BE2C (cell line): ENCODE measurements around the gene DUSP11.

ENCODE experiments used
- DNase-seq: peaks from one replicate; pipeline ENCODE4 v3.0.0-alpha.2; 2020
- H3K27me3 ChIP-seq: fragments of 250-450 bp; sonication (Bioruptor Pico); 2 replicates; pipeline ENCODE4 v1.5.1; 2020; ENCODE audit warnings: mild to moderate bottlenecking
- H3K36me3 ChIP-seq: fragments of 250-450 bp; sonication (Bioruptor Pico); 2 replicates; pipeline ENCODE4 v1.5.1; 2020; ENCODE audit warnings: mild to moderate bottlenecking
- H3K4me1 ChIP-seq: fragments of 250-450 bp; sonication (Bioruptor Pico); 2 replicates; pipeline ENCODE4 v1.5.1; 2020
- H3K4me3 ChIP-seq: 2 replicates; pipeline ENCODE4 v1.5.1; 2011; ENCODE audit warnings: low read depth, low read length
- H3K9me3 ChIP-seq: fragments of 250-450 bp; sonication (Bioruptor Pico); 2 replicates; pipeline ENCODE4 v1.5.1; 2020
- CTCF ChIP-seq: IDR thresholded peaks from 2 replicates; pipeline ENCODE4 v1.5.1; 2012; ENCODE audit warnings: mild to moderate bottlenecking, low read depth, low read length

DUSP11 gene

GRCh38 chr2:73746015-73746876 is 33.7 kb downstream of the DUSP11 start:
- no peak for DNase-seq
- TF ChIP-seq CTCF: no peak
- H3K27me3 ChIP-seq: no peaks in the 10 kb centered on the region
- H3K36me3 ChIP-seq: no peaks in the 10 kb centered on the region
- no peaks in the 10 kb centered on the region for H3K9me3 ChIP-seq
- H3K4me3 ChIP-seq: no peak overlapping the region
- no peaks in the 10 kb centered on the region for H3K4me1 ChIP-seq

DNA sequence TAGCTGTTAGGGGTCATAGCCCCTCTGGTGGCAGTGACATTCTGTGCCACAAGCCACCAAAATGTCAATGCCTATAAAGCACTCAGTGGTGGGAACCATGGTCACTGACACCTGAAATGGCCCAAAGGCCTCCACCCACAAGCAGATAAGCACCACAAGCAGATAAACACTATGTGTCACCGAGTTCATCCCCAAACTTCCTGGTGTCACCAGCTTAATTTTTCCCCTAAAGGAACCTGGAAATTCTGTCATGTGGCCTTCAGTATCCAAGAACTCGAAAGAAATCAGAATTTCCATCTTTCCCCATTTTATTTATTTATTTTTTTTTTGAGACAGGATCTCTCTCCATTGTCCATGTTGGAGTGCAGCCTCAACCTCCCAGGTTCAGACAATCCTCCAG is 39.1 kb downstream of the DUSP11 start:
- Histone ChIP-seq H3K36me3 (no peaks in the 10 kb centered on the region), H3K4me1 (no peaks in the 10 kb centered on the region), H3K4me3 (no peak overlapping the region), H3K27me3 (no peaks in the 10 kb centered on the region), H3K9me3 (no peaks in the 10 kb centered on the region)
- DNase-seq: no peak
- TF ChIP-seq CTCF: no peak

- H3K36me3 ChIP-seq: no peaks in the 10 kb centered on the region
- H3K27me3 ChIP-seq: no peaks in the 10 kb centered on the region
- no peak overlapping the region for H3K4me3 ChIP-seq
- no peak for DNase-seq
- no peak for TF ChIP-seq CTCF
- H3K9me3 ChIP-seq: no peaks in the 10 kb centered on the region
- H3K4me1 ChIP-seq: no peaks in the 10 kb centered on the region
These were observed 40.8 kb downstream of the DUSP11 start for GRCh38 chr2:73739101-73739500.

GRCh38 chr2:73736855-73737779 is 42.8 kb downstream of the DUSP11 start, which contains the start of gene TPRKB:
Gene TPRKB (minus strand): TSS chr2:73737345. CDS start chr2:73734569, 2,776 bp downstream.
- DNase-seq: peak; percentile 90
- no peaks in the 10 kb centered on the region for H3K36me3 ChIP-seq
- H3K27me3 ChIP-seq: no peaks in the 10 kb centered on the region
- H3K4me1 ChIP-seq: no peaks in the 10 kb centered on the region
- peak within 1 kb of the TSS; percentile 78 for H3K4me3 ChIP-seq
- H3K9me3 ChIP-seq: no peaks in the 10 kb centered on the region
- TF ChIP-seq CTCF: no peak

GRCh38 chr2:73736378-73736777 is 43.5 kb downstream of the DUSP11 start:
- TF ChIP-seq CTCF: no peak
- H3K9me3 ChIP-seq: no peaks in the 10 kb centered on the region
- DNase-seq: no peak
- H3K4me1 ChIP-seq: no peaks in the 10 kb centered on the region
- H3K27me3 ChIP-seq: no peaks in the 10 kb centered on the region
- H3K36me3 ChIP-seq: no peaks in the 10 kb centered on the region
- peak overlapping the region; percentile 78 for H3K4me3 ChIP-seq
